GM21447 (cell line): ENCODE data around the gene LIMD2.
"Not testable (repeated sequence)": the region's sequence is repeated elsewhere in the genome, so short reads cannot be mapped to it uniquely, and the experiment has no call there.

Experiments used
- ATAC-seq: cut with Tn5 transposase; IDR thresholded peaks from one replicate; pipeline ENCODE4 v1.9.1; 2021; ENCODE audit not compliant: unreplicated experiment

Gene LIMD2

DNA sequence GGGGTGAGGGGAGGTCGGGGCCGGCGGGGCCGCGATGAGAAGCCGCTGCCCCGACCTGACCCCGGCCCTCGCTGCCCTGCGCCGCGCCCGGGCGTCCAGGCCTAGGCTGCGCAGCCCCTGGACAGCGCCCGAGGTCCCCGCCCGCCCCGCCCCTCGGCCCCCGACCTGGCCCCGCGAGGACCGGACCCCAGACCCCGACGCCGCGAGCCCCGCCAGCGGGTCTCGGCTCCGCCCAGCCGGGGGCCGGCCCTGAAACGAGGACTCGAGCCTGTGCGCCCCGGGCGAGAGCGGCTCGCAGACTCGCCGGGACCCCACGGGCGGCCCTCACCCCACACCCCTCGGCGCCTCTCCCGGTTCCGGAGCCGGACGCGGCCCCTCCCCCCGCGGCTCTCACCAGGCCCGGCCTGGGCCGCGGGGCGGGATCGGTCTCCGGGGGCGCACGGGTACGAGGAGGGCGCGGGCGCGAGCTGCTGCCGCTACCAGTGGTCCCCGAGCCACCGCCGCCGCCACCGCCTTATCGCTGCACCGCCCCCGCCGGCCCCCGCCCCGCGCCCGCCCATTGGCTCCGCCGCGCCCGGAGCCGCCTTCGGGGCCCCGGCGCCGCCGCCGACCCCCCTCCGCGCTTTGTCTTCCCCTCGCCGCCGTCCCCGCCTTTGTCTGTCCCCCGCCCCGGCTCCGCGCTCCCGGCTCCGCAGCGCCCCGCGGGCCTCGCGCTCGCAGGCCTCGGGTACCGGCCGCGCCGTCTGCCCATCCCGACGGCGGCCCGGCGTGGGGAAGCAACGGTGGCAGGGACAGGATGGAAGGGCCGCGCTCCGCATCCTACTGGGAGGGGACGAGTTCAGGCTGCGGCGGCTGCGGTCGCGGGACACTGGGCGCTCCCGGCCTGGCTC lies at the start of gene LIMD2:
Gene LIMD2, minus strand, starts transcription at position 488 of the 890 bp plus-strand sequence. CDS start 827 bp downstream, outside the sequence.
- peak; percentile 5 for ATAC-seq

DNA sequence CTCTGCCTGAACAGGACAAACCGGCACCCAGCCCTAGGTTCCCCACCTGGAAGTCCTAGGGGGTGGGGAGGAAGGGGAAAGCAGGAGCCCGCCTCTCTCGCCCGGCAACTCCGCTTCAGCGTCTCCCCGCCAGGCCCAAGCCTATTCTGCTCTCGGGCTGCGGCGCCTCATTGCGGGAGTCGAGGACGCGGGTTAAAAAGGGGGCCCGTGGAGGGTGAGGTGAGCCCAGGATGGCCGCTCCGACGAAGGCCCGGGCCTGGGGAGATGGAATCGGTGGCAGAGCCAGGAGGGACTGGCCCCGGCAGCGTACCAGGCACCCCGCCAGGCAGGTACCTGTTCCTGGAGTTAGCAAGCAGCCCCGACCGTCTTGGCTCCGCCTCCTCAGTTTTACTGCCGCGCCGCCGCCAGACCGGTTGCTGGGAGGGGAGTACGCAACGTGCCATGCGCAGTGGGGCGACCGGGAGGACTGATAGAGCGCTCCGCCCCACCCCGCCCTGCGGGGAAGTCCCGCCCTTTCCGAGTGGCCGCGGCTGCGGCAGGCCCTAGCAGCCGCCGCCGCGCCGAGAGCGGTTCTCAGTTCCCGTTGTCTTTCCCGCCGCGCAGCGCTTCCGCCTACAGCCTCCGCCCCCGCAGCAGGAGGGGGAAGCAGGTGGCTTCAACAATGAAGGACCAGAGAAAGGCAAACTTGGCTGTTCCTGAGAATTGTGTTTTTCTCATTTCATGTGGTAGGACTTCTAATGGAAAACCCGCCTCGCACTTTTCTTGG lies 41.7 kb upstream of the LIMD2 start, which contains the start of gene STRADA:
Gene STRADA, minus strand, starts transcription at position 392 of the 766 bp plus-strand sequence. CDS start 13,430 bp downstream, outside the sequence.
- peak; percentile 86 for ATAC-seq

DNA sequence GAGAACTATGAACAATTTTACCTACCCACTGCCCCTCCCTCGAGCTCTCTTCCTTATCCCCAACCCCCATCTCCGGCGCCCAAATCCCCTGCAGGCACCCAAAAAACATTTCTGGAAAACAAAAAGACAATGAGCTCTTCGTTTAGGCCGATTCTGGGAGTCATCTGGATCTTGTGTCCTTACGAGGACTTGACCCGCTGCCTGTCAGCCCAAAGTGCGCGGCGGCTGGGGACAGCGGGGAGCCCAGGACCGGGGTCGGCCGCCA lies 41.1 kb upstream of the LIMD2 start:
- ATAC-seq = peak; percentile 20

DNA sequence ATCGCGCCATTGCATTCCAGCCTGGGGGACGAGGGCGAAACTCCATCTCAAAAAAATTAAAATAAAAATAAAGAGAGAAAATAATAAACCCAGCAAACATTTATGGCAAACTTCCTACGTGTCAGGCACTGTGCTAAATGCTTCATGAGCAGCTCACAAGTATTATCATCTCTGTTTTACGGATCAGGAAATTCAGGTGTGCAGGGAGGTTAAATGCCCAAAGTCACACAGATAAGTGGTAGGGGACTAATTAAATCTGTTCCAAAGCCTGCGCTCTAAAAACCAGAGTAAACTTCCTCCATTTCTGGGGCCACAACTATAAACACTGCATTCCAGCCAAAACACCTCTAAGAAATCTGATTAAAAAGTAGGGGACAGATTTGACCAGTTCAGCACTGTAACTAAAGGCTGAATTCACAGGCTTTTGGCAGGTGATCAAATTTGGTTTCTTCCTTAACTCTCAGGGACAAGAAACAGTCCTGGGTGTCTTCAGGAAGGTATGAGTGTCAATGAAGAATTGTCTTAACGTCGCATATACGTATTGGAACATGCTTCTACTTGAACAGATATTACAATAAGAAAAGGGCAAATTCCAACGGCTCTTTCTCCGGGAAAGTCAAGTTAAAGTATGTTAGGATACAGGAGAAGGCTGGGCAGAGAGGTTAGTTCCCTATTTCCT lies 40.7 kb upstream of the LIMD2 start:
- ATAC-seq = no peak

DNA sequence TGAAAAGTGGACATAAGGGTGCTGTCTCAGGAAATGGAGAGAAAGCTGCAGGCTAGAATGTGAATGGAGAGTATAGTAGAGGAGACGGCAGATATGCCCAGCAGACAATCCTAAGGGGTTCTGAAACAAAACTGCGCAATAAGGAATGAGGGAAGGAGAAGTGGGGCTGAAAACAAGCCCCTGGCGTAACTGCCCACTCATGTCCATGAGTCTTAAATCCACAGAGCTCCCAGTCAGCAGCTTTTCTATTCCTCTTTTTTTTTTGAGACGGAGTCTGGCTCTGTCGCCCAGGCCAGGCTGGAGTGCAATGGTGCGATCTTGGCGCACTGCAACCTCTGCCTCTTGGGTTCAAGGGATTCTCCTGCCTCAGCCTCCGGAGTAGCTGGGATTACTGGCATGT lies 35.8 kb upstream of the LIMD2 start:
- ATAC-seq = no peak

DNA sequence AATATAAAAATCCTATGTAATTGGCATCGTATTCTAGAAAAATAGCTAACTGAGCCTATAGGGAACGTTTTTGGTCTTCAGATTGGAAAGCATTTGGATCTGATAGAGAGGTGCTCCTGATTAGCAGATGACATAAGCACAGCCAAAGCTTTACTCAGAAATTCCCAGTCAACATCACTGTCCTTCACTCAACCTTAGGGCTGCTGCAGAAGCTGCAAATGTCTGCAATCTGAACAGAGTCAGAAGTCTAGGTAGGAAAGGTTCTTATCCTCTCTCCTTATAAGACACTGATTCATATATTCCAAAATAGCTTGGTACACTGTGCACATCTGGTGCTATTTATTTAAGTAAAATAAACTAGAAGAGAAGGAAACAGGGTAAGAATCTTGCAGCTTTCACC lies 22.5 kb upstream of the LIMD2 start:
- no peak for ATAC-seq

DNA sequence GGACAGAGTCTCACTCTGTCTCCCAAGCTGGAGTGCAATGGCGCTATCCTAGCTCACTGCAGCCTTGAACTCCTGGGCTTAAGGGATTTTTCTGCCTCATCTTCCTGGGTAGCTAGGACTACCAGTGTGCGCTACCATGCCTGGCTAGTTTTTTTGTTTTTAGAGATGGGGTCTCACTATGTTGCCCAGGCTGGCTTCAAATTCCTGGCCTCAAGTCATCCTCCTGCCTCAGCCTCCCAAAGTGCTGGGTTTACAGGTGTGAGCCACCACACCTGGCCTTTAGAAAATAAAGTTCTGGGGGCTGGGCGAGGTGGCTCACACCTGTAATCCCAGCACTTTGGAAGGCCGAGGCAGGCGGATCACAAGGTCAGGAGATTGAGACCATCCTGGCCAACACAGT lies 20.3 kb upstream of the LIMD2 start:
- not testable (repeated sequence) for ATAC-seq

DNA sequence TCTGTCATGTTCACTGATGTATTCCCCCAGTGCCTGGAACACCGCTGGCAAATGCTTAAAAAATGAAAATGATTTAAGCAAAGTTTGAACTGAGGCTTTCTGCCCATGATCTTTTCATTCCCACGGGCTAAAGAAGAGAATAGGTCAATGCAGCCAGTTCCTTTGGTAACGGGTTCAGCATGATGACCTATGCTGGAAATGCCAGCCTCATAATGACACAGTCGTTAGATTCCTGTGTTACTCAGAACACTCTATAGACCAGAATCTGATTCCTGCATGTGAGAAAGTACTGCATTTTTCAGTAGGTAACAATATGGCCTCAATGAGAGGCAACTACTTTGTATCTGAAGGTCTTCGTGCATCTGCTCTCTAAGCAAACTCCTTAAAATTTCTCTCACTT lies 19.1 kb upstream of the LIMD2 start:
- ATAC-seq = no peak

DNA sequence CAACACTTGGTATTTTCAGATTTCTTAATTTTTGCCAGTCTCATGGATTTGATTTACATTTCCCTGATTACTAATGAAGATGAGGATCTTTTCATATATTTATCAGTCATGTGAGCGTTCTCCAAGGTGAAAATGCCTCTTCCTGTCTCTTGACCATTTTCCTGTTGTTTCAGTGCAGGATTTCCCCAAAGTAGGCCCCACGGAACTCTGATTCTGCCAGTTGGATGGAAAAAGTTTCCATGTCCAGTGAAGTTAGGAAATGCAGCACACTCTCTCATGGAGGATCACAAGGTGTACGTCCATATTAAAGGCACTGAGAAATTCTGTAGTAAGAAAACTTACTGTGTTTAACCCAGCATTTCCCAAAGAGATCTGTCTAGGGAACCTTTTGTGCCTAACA lies 16.5 kb upstream of the LIMD2 start:
- no peak for ATAC-seq

DNA sequence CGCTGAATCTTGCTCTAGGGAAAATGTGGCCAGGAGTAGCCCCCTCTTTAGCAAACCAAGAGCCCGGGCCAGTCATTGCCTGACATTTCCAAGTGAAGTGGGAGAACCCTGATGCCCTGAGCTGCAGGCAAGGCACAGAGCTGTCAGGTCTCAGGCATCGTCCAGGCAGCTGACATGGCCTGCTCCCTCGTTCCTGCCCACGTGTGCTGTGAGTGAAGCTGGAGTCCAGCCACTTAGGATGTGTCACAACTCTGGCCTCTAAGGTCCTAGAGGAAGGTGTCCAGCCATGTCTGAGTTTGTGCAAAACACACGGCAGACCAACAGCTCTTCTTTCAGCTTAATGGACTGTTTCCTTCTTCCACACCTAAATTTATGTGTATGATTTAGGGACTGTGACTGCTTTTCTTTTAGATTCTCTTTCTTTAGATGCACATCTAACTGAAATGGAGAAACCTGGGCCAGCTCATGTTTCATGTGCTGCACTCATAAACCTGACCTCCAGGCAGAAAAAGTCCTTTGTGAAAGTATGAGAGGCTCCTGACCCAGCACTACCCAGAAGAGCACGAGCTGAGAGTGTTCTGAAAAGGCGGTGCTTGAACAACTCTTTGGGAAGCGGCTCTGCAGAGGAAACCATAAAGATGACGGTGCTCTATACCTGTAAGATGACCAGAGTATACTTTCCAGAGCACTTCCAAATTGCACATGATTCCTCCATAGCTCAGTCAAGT lies 14.8 kb upstream of the LIMD2 start:
- no peak for ATAC-seq

DNA sequence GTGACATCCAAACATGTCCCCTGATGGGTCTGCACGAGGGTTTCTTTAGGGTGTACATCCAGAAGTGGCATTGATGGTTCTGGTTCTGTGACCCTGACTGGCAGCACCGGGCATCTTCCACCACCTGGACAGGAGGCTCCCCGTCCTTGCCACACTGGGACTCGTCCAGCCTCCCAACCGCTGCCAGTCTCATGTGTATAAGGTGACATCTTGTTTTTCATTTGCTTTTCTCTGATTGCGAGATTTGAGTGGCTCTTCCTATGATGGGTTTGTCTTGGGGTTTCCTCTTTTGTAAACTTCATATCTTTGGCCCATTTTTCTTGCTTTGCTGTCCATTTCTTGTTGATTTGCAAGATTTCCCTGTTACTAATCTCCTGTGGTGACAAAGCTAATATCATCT lies 9.2 kb upstream of the LIMD2 start:
- ATAC-seq = no peak

DNA sequence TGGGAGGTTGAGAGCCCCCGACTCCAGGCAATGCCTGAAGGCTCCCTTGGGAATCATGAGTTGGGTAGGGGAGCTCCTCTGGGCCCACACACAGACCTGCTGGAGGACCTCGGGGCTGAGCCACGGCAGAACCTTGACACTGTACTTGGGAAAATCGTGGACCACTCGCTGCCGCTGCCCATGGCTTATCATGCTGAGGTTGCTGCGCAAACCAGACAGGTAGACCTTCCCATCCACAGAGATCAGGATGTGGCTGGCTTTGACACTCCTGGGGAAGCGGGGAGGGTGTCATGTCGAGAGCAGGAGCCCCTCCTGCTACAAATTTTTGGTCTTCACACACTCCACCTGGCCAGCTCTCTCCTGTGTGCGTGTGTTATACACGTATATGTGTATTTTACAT lies 7.2 kb upstream of the LIMD2 start:
- ATAC-seq = no peak

DNA sequence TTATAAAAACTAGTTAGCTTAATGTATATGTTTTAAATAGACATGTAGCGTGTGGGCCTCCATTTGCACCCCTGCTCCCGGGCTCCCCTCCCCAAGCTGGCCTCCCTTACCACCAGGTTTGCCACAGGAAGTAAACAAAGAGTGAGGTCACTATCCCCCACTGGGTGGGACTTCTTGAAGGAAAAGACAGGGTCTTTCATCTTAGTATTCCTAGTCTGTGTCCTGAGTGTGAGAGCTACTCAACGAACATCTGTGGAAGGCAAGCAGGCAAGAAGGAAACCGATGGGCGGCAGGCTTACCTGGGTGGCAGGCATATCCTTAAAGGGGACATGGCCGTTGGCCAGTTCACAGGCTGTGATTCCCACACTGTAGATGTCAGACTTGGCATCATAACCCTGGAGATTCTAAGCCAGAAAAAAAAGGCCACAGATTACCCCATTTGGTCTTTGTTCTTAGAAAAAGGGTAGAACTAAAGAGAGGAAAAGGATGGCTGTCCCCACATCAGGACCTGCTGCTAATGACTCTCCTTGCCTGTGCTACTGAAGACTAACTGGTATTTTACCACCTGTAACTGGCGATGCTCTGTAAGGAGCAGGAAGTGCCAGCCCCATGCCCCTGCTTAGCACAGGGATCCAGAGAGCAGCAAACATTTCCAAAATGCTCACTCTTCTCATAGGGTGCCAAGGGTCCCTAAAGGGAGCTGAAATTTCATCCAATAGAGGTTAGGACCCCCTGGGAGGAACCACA lies 6.6 kb upstream of the LIMD2 start:
- ATAC-seq = no peak

DNA sequence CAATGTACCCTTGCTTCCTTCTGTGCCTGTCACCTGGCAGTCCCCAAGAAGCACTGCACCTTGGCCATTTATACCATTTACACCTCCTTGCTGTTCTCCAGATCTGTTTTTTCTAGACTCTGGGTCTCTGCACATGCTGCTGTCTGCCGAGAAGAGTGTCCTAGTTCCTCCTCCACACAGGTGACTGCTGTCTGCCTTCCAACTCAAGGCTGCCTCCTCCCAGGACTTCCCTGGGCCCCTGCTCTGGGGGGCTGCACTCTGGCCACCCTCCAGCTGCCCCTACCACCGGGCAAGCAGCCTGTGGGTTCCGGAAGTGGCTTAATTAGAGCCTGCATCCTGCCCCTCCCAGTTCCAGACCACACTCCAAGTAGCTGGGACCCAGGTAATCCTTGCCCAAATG lies 5.7 kb upstream of the LIMD2 start:
- ATAC-seq = no peak

DNA sequence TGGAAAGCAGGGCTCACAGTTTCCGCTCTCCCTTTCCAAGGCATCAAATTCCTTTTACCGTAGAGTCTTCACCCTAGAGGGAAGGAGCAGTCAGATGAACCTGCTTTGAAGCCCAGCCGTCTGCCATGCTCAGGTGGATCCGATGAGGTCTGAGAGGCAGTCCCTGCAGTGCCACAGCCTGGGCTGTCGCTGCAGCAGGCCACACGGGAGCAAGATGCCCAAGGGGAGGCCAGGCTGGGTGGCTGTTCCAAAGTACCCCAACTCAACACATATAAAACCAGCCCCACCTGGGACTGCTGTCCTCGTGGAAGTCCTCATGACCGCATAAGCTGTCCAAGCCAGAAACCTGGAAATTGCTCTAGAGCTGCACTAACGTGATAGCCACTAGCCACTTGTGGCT lies 4.9 kb upstream of the LIMD2 start:
- ATAC-seq = no peak

DNA sequence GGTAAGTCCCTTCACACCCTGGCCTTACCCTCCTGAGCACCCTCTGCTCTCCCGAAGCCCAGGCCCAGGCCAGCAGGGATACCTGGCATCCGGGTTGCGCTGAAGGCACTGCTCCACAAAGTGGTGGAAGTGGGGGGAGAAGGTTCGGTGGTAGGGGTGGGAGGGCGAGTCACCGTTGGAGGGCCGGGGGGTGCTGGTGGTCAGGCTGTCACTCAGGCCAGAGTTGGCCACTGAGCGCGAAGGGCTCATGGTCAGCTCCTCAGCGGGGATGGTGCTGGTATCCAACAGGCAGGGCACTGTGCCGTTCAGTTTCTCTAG lies 4.3 kb upstream of the LIMD2 start:
- no peak for ATAC-seq

DNA sequence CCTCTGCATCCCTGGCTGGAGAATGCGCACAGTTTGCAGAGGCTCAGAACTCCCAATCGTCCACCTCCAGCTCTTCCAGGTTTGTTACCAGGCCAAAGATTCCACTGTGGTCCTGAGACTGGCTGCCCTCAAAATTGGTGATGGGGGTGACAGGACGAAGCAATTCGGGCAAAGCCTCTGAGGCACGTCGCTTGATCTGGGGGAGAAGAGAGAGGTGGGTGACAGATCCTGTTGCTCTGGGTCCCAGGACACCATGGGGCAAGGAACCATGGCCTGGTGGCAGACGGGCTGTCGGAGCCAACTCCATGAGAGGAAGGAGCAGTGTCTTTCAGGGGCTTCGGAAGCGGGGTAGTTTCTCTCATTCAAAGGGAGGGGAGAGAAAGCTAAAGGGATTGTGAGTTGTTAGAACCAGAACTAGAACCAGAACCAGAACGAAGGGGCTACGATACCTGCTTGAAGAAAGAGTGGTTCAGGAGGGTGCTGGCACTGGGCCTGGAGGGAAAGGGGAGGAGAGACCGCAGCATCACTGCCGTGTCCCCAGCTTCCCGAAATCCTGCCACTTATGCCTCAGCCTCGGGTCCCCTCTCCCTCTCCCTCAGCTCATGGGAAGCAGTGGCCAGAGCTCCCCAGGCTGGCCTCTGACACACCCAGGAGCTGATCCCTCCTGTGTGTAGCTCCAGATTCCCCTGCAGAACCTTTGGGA lies 3.8 kb upstream of the LIMD2 start:
- no peak for ATAC-seq

DNA sequence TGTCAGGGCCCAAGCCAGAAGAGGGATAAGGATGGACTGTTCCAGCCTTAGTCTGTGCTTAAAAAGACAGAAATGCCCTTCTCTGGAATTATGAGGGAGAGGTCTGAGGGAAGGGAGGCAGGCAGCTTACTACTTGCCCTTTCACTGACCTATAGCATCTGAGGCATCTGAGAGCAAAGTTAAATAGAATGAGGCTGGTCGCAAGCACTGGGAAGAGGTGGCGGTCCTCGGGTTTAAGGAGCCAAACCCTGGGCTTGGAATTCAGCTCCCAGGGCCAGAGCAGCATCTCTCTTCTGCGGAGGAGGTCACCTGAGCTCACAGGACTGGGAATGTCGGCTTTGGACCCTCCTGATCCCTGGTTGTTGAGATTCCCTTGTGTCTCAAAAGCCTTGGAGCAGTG lies 3.1 kb upstream of the LIMD2 start:
- no peak for ATAC-seq

DNA sequence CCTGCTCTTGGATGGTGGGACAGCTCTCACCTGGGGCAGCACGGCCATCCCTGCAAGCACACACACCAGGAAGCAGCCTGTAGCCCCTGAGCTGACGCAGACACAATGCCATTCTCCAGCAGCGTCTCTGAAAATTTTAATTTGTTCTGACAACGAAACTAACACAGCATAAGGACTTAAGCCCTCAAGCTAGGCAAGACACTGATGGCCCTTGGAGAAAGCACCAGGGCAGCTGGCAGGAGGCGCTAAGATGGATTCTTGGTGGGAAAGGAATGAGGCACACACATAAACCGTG lies 2.7 kb upstream of the LIMD2 start:
- no peak for ATAC-seq
